ENCODE data around the gene RNF123.

The RNF123 gene

GRCh38 chr3:49763981-49764380 is 74.6 kb downstream of the RNF123 start:
- no peak overlapping the region for H3K4me3 ChIP-seq (ENCODE audit: low read length)
- H3K27me3 ChIP-seq (ENCODE audit: control insufficient read depth, insufficient read depth, low read length), result no peaks in the 10 kb centered on the region
- H3K9ac ChIP-seq (ENCODE audit: low read length), result no peak overlapping the region
- H3K36me3 ChIP-seq (ENCODE audit: control insufficient read depth, insufficient read depth, low read length), result no peaks in the 10 kb centered on the region
- H3K27ac ChIP-seq (ENCODE audit: low read depth, low read length), result no peak overlapping the region
- no peaks in the 10 kb centered on the region for H3K4me1 ChIP-seq (ENCODE audit: control insufficient read depth, insufficient read depth, low read length)

GRCh38 chr3:49769286-49769915 is 80.0 kb downstream of the RNF123 start:
- no peaks in the 10 kb centered on the region for H3K4me1 ChIP-seq (ENCODE audit: control insufficient read depth, insufficient read depth, low read length)
- no peak overlapping the region for H3K27ac ChIP-seq (ENCODE audit: low read depth, low read length)
- no peak overlapping the region for H3K4me3 ChIP-seq (ENCODE audit: low read length)
- H3K36me3 ChIP-seq (ENCODE audit: control insufficient read depth, insufficient read depth, low read length), result no peaks in the 10 kb centered on the region
- no peak overlapping the region for H3K9ac ChIP-seq (ENCODE audit: low read length)
- H3K27me3 ChIP-seq (ENCODE audit: control insufficient read depth, insufficient read depth, low read length), result no peaks in the 10 kb centered on the region

GRCh38 chr3:49769926-49770325 is 80.6 kb downstream of the RNF123 start:
- Histone ChIP-seq H3K9ac (ENCODE audit: low read length) (no peak overlapping the region), H3K36me3 (ENCODE audit: control insufficient read depth, insufficient read depth, low read length) (no peaks in the 10 kb centered on the region), H3K27ac (ENCODE audit: low read depth, low read length) (no peak overlapping the region), H3K27me3 (ENCODE audit: control insufficient read depth, insufficient read depth, low read length) (no peaks in the 10 kb centered on the region), H3K4me1 (ENCODE audit: control insufficient read depth, insufficient read depth, low read length) (peaks cover under 1% of the 10 kb centered on the region), H3K4me3 (ENCODE audit: low read length) (no peak overlapping the region)
